PC-3 (cell line): Measurements from ENCODE around the gene GATA6. TPM values are rescaled to one million over a fixed set of nuclear protein-coding genes. Genes with fewer than 3 reads are reported as not detected.
"Not testable (repeated sequence)": the region's sequence is repeated elsewhere in the genome, so short reads cannot be mapped to it uniquely, and the experiment has no call there.

ENCODE experiments used
- ATAC-seq: fragments of 200-7000 bp; cut with Tn5 transposase; 2 replicates; pipeline ENCODE4 v1.9.1; 2020; ENCODE audit warnings: mild to moderate bottlenecking, moderate library complexity
- BruUV-seq: library from RNA; stranded (reverse); fragments of 400-500 nt; replicated peaks from 2 replicates; lab custom pipeline; 2021; lab: Mats Ljungman, UMichigan
- CTCF ChIA-PET: fragments of 300-600 bp; sonication (Branson Sonifier 250); formaldehyde crosslinking; loops from one replicate; lab custom pipeline; 2022; ENCODE audit warnings: antibody characterized with exemption; lab: Charles Lee
- POLR2A ChIA-PET: fragments of 300-600 bp; sonication (Branson Sonifier 250); formaldehyde crosslinking; loops from one replicate; lab custom pipeline; 2022; ENCODE audit warnings: antibody characterized with exemption; ENCODE audit not compliant: unreplicated experiment; lab: Charles Lee
- DNase-seq: peaks from one replicate; pipeline ENCODE4 v3.0.0-alpha.2; 2015
- H2AFZ ChIP-seq: fragments of 300-600 bp; sonication (generic); 2 replicates; pipeline ENCODE4 v1.6.0; 2016; ENCODE audit warnings: antibody characterized with exemption, low read length
- H3F3A ChIP-seq: fragments of 300-600 bp; sonication (generic); one replicate; pipeline ENCODE4 v1.6.0; 2017; ENCODE audit warnings: antibody characterized with exemption, low read length, control low read depth, mild to moderate bottlenecking; ENCODE audit not compliant: unreplicated experiment
- H3K27ac ChIP-seq: fragments of 300-600 bp; sonication (generic); 2 replicates; pipeline ENCODE4 v1.5.1; 2016; ENCODE audit warnings: mild to moderate bottlenecking, low read length
- H3K27me3 ChIP-seq: fragments of 300-600 bp; sonication (generic); 2 replicates; pipeline ENCODE4 v1.6.1; 2016; ENCODE audit warnings: low read length, mixed read lengths
- H3K36me3 ChIP-seq: fragments of 300-600 bp; sonication (generic); 2 replicates; pipeline ENCODE4 v1.6.1; 2016; ENCODE audit warnings: low read depth, mixed run types, low read length, mixed read lengths
- H3K4me1 ChIP-seq: fragments of 300-600 bp; sonication (generic); 2 replicates; pipeline ENCODE4 v1.5.1; 2016; ENCODE audit warnings: low read length; ENCODE audit not compliant: insufficient read depth
- H3K4me2 ChIP-seq: fragments of 300-600 bp; sonication (generic); 2 replicates; pipeline ENCODE4 v1.6.0; 2016; ENCODE audit warnings: low read length
- H3K4me3 ChIP-seq: fragments of 300-600 bp; sonication (generic); 2 replicates; pipeline ENCODE4 v1.5.1; 2016; ENCODE audit warnings: mild to moderate bottlenecking, low read length, mixed read lengths
- H3K79me2 ChIP-seq: fragments of 300-600 bp; sonication (generic); 2 replicates; pipeline ENCODE4 v1.6.1; 2017; ENCODE audit warnings: low read length, mixed read lengths
- H3K9ac ChIP-seq: fragments of 300-600 bp; sonication (generic); 2 replicates; pipeline ENCODE4 v1.6.0; 2016; ENCODE audit warnings: mild to moderate bottlenecking, low read length
- H3K9me2 ChIP-seq: fragments of 300-600 bp; sonication (generic); replicated peaks from 2 replicates; pipeline ENCODE4 v1.6.1; 2016; ENCODE audit warnings: mixed run types, low read length, mixed read lengths
- H3K9me3 ChIP-seq: fragments of 300-600 bp; sonication (generic); 2 replicates; pipeline ENCODE4 v1.6.1; 2016; ENCODE audit warnings: low read length, mixed read lengths
- H4K20me1 ChIP-seq: fragments of 300-600 bp; sonication (generic); 2 replicates; pipeline ENCODE4 v1.6.1; 2016; ENCODE audit warnings: low read length, mixed read lengths
- CTCF ChIP-seq: fragments of 300-600 bp; sonication (generic); conservative IDR thresholded peaks from 2 replicates; pipeline ENCODE4 v1.5.1; 2017; ENCODE audit warnings: antibody characterized with exemption, low read depth, mild to moderate bottlenecking, low read length
- EZH2 ChIP-seq: fragments of 300-600 bp; sonication (generic); IDR thresholded peaks from one replicate; pipeline ENCODE4 v1.6.1; 2017; ENCODE audit warnings: antibody characterized with exemption, mild to moderate bottlenecking, low read length; ENCODE audit not compliant: unreplicated experiment
- EZH2phosphoT487 ChIP-seq: fragments of 300-600 bp; sonication (generic); IDR thresholded peaks from 2 replicates; pipeline ENCODE4 v1.6.1; 2018; ENCODE audit warnings: mild to moderate bottlenecking, antibody characterized with exemption, low read length, borderline replicate concordance
- intact Hi-C: fragments of 100-400 bp; cut with micrococcal nuclease; formaldehyde crosslinking; loops from 2 replicates; pipeline ENCODE4 v1.9.0; 2023
- total RNA-seq: library from RNA; depleted of rRNA; stranded (reverse); fragments of >200 nt; gene quantifications from 2 replicates; pipeline ENCODE4 v1.2.3, GENCODE V29; 2014

GATA6 gene
- total RNA-seq, 1 experiment from 2014 or later = 19.4 TPM

GRCh38 chr18:22194151-22194598 lies 24.8 kb downstream of the GATA6 start:
- Histone ChIP-seq H4K20me1 (no peaks in the 10 kb centered on the region), H3K9ac (no peak overlapping the region), H3K4me2 (no peak overlapping the region), H3K9me2 (no peaks in the 10 kb centered on the region), H2AFZ (no peak overlapping the region), H3K79me2 (no peaks in the 10 kb centered on the region), H3K4me3 (no peak overlapping the region), H3K27ac (no peak overlapping the region), H3K27me3 (no peaks in the 10 kb centered on the region), H3F3A (no peaks in the 10 kb centered on the region), H3K36me3 (peaks cover 9% of the 10 kb centered on the region; the same call in 1 of the 2 replicates), H3K4me1 (peaks cover 5% of the 10 kb centered on the region; the same call in 1 of the 2 replicates), H3K9me3 (no peaks in the 10 kb centered on the region)
- ATAC-seq (no peak), DNase-seq (no peak)
- CTCF ChIA-PET = interaction anchor here (0.6 kb wide), 2 partner anchors 81 to 279 kb away, joined by 3 read pairs; no protein-coding TSS in a partner anchor
- BruUV-seq = no TSS peak
- intact Hi-C loops = no loop called here
- POLR2A ChIA-PET = no interaction called here
- no peak for TF ChIP-seq CTCF
- TF ChIP-seq EZH2 = no peak
- TF ChIP-seq EZH2phosphoT487 = no peak

- Histone ChIP-seq H3K27ac (no peak overlapping the region), H3F3A (no peaks in the 10 kb centered on the region), H3K4me2 (no peak overlapping the region), H3K27me3 (no peaks in the 10 kb centered on the region), H3K4me1 (peaks cover 5% of the 10 kb centered on the region; the same call in 1 of the 2 replicates), H3K9ac (no peak overlapping the region), H3K36me3 (peaks cover 4% of the 10 kb centered on the region; the same call in 1 of the 2 replicates), H2AFZ (no peak overlapping the region), H3K9me3 (no peaks in the 10 kb centered on the region), H3K79me2 (no peaks in the 10 kb centered on the region), H3K4me3 (no peak overlapping the region), H3K9me2 (no peaks in the 10 kb centered on the region), H4K20me1 (no peaks in the 10 kb centered on the region)
- DNase-seq (no peak), ATAC-seq (no peak)
- CTCF ChIA-PET = no interaction called here
- POLR2A ChIA-PET = no interaction called here
- no TSS peak for BruUV-seq
- intact Hi-C loops = no loop called here
- TF ChIP-seq CTCF = no peak
- TF ChIP-seq EZH2phosphoT487 = no peak
- no peak for TF ChIP-seq EZH2
These were observed 25.7 kb downstream of the GATA6 start for GRCh38 chr18:22195052-22195451.

GRCh38 chr18:22196943-22197342 lies 27.6 kb downstream of the GATA6 start:
- H3K79me2 ChIP-seq, H3K9me2 ChIP-seq, H3K27me3 ChIP-seq, BruUV-seq, H3K27ac ChIP-seq, H3K4me2 ChIP-seq, H3K4me3 ChIP-seq, DNase-seq, H2AFZ ChIP-seq, H3F3A ChIP-seq, ATAC-seq, POLR2A ChIA-PET, H3K9ac ChIP-seq, H3K9me3 ChIP-seq, H4K20me1 ChIP-seq, intact Hi-C loops, H3K4me1 ChIP-seq, CTCF ChIA-PET: not testable (repeated sequence)
- H3K36me3 ChIP-seq = peaks cover 12% of the 10 kb centered on the region
